Sciatic nerve (tissue), 2 donors: ENCODE measurements around the gene ST6GALNAC1. TPM values are rescaled to one million over a fixed set of nuclear protein-coding genes. Genes with fewer than 3 reads are reported as not detected.

Source experiments
- ATAC-seq: fragments of 200-7000 bp; cut with Tn5 transposase; one replicate; pipeline ENCODE4 v1.9.1; 2020; ENCODE audit warnings: mild to moderate bottlenecking, moderate library complexity
- DNase-seq: peaks from one replicate; pipeline ENCODE4 v3.0.0-alpha.2; 2020; ENCODE audit warnings: low spot score
- intact Hi-C: fragments of 100-400 bp; cut with DNase I; formaldehyde crosslinking; loops from one replicate; pipeline ENCODE4 v1.14.2; 2022
- total RNA-seq: library from RNA; stranded (reverse); fragmentation: NEBNext Ultra II Directional; extraction: Animal tissue kit (Norgen Biotek cat#: 25700); gene quantifications from one replicate; pipeline ENCODE4 v1.2.1, GENCODE V29; 2021
- donor health status: DM: no; HTN: no; CAD: no.
- donor health status: DM: no; HTN: no; CAD: no.

Gene ST6GALNAC1
- total RNA-seq, 1 donor from 2014 or later = 1.8 TPM

DNA sequence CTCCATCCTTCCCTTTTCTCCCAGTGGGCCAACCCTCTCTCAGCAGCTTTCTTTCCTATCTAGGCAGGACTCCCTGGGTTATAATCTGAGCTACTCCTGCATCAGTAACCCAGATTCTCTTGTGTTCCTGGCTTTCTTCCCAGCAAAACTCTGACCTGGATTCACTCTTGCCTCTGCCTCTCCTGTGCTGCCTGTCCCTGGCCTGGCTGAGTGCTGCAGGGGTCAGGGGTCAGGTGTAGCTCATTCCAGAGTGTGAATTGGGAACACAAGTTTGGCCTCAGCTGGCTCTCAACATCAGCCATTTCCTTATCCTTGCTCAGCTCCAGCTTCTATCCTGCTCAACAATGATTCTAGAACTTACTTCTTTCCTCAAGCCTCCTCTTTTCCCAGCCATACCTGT is 55.4 kb downstream of the ST6GALNAC1 start:
- intact Hi-C loops = no loop called here
- DNase-seq (no peak), ATAC-seq (no peak)

DNA sequence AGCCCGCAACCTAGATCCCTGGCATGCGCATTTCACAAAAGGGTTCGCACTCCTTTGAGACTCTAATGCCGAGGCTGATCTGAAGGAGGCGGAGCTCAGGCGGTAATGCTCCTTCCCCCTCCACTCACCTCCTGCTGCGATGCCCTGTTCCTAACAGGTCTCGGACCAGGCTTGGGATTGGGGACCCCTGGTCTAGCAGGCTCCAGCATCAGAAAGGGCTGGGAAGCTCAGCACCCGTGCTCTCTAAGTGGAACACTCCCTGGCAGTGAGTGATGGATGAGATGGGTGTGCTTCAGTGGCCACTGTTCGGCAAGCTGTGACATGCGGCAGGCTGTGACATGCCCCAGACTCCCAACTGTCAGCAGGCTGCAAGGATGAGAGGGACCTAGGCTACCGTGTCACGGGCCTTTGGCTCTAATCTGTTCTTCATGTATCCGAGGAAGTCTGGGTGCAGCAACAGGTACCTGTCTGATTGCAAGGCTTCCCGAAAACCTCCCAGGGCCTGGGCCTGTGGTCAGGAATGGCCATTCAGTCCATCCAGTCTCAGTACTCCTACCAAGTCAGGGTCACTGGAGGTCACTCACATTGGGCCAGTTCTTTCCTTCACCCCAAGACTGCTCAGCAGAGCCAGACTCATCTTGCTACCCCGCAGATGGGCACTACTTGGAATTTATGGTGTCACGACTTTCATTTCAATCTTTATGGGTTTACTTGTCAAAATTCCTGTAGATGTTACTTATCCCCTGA is 56.6 kb downstream of the ST6GALNAC1 start:
- intact Hi-C loops = no loop called here
- no peak for DNase-seq
- ATAC-seq = no peak

DNA sequence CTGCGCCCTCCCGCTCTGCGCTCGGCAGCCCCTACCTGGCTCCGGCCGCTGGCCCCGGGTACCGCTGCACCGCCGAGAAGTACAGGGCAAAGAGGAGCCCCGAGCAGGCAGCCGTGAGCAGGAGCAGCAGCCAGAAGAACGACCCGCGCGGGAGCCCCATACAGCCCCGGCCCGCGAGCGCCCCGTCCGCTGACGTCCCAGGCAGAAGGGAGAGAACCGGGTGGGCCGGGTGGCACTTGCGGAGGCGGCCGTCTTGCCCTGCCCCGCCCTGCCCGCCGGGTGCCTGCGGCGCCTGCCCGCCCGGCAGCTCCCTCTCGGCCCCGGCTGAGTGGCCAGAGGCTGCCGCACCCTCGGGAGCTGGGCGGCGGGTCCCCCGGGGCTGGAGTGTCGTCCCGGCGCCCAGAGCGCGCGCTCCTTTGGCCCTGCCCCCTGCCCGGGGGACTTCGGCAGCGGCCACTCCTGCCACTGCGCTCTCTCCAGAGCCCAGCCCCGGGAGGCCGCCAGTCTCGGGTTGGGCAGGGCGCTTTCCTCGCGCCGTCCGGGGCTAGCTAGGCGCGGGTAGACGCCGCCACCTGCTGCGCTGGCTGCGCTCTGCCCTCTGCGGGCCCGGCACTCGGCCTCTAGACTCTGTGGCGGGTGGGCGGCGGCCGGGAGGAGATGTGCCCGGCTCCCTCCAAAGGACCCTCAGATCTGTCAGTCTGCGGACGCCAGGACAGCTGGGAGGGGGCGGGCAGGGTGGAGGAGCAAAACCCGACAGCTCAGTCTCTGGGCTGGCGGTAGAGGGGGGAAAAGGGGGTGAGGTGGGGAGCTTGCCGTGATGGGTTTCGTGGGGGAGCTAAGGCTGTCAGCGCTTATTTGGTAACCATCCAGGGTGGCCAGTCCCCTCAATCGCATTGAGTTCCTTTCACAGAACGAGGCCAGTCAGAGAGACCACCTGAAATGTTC is 57.6 kb downstream of the ST6GALNAC1 start, which contains the start of gene ST6GALNAC2:
Gene ST6GALNAC2 (minus strand): TSS at position 212 of the 945 bp plus-strand sequence. CDS start 52 bp downstream, at position 160.
- DNase-seq = peak; percentile 81

DNA sequence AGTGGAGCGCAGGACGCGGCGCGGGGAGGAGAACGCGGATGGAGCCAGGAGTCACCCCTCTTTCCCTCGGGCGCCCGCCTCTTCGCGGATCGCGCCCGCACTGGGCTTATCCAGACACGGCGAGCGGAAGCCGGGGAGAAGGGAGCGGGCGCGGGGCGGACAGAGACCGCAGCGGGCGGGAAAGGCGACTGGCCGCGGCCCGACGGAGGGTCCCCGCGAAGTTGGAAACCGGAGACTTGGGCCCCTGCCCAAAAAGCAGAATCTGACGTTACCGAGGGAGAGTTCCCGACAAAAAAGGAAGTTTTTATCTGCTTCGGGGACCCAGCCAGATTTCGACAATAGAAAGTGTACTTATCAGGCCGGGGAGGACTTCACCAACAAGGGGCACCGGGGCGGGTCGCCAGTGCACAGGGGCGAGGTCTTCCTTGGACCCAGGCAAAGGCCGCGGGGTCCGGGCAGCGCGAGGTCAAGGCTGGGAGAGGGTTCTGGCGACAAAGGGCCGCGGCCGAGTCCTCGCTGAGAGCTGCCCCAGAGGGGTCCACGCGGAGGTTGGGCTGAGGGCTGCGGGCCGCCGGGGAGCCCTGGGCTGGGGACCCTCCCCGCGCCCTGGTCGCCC is 58.4 kb downstream of the ST6GALNAC1 start:
- DNase-seq (peak; percentile 72), ATAC-seq (peak; percentile 60)
- intact Hi-C loops = no loop called here

More for the DNA sequence above, 57.6 kb downstream of the ST6GALNAC1 start, which contains the start of gene ST6GALNAC2:
- intact Hi-C loops = no loop called here
- peak; percentile 86 for ATAC-seq

DNA sequence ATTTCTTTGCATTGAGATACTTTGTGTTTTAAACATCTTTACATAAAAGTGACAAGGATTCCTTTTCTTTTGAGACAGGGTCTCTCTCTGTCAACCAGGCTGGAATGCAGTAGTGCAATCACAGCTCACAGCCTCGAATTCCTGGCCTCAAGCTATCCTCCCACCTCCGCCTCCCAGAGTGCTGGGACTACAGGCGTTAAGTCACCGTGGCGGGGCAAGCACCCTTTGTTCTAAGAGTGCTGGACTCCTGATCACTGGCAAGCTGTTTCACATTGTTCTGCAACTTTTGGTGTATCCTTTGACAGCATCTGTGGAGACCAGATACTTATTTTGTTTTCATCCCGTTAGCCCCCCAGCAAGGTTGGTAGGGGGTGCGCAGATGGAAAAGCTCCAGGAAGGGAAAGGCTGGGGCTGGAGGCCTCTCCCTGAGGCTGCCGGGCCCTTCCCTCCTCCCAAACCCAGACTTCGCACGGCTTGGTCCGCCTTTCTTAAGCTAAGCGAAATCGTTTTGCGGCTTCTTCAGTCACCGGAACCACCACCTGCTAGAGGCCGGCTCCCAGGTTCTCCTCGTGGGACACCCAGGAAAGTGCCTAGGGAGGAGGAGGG is 59.0 kb downstream of the ST6GALNAC1 start:
- intact Hi-C loops = no loop called here
- ATAC-seq = peak; percentile 6
- no peak for DNase-seq

DNA sequence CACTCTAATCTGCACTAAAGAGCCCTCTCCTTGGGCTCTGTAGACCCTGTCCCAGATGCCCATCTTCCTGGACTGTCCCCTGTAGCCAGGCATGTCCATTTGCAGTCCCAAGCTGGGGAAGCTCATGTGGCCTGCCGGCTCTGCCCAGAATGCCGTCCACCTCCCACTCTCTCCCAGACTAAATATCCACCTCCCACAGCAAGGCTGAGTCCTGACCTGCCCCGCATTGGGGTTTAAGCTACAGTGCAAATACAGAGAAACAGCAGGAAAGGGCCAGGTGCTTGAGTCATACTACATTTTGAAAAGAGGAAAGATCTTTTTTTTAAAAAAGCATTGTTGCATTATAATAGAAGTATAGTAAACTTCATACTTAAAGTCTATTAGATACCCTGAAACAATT is 60.9 kb downstream of the ST6GALNAC1 start:
- intact Hi-C loops = no loop called here
- DNase-seq (no peak), ATAC-seq (no peak)

DNA sequence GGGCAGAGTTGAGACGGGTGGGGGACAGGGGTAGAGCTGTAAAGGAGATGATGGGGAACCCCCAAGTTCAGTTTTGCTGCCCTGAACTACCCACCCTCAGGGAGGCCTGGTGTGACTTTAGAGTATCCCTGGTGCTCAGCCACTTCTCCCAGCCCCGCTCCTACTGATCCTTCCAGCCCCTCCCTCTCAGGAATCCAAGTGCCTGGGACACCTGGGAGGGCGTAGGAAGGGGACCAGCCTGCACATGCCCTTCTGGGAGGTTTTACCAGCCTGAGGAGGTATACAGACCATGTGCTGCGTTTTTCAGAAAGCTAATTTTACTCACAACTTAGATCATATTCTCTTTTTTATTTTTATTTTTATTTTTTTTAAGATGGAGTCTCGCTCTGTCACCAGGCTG is 62.0 kb downstream of the ST6GALNAC1 start:
- ATAC-seq (no peak), DNase-seq (no peak)
- intact Hi-C loops = no loop called here

DNA sequence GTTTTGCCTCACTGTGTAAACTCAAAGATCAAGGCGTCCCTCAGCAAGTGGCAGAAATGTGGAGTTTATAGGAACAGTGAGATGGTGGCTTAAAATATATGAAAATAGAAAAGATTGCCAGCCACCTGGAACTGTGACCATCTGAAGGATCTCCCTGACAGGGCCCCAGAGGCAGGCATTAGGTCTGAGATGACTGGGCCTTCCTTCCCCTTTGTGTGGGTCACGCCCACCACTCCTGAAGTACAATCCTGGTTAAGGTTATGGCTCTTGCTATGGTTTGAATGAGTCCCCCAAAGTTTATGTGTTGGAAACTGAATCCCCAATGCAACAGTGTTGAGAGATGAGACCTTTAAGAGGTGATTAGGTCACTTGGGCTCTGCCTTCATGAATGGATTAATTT is 64.3 kb downstream of the ST6GALNAC1 start:
- intact Hi-C loops = no loop called here
- no peak for DNase-seq
- no peak for ATAC-seq

DNA sequence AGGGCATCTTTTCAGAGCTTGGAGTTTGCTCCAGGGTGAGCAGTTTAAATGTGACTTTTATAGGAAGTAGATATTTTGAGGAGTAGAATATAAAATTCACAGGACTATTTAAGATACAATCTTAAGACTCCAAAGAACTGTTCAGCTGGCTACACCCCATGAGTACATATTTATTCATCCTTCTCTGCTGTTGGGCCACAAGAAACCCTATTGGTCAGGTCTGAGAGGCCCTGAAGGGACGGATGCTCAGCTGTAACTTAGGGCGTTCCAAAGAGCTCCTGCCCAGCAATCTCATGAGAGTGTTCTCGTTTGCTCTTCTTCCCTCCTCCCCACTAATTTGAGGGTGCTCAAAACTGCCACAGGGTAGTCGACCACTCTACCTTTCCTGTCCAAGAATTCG is 65.2 kb downstream of the ST6GALNAC1 start:
- DNase-seq (no peak), ATAC-seq (no peak)
- intact Hi-C loops = no loop called here

DNA sequence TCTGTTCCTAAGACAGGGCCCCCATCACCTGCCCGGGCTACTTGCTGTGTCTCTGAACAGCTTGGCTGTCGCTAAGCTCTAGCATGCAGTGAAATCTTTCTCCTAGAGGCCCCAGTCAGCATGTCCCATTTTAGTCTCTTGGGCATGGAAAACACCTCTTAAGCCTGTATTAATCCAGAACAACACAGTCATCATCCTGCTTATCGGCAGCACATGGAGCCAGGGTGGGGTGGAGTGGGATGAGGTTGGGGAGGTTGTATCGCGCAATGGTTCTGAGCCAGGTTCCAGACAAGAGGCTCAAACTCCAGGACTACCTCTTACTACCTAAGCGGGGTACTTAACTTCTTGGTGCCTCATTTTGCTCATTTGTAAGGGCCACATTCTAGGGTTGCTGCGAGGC is 65.7 kb downstream of the ST6GALNAC1 start:
- intact Hi-C loops = no loop called here
- ATAC-seq = no peak
- no peak for DNase-seq

DNA sequence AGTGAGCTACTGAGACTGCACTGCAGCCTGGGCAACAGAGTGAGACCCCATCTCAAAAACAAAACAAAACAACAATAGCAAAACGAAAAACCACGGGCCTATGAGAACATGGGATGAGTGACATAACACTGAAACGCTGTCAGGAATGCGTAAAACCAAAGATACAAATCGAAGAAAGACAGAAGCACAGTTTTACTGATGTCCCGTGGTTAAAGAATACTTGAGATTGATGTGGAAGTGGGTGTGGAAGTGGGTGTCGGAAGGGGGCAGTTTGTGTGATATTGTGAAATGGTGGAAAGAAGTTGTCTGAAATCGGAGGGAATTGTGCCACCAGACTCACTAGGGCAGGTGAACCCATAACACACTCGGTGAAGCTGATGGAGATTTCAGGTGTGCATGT is 67.4 kb downstream of the ST6GALNAC1 start:
- intact Hi-C loops = no loop called here
- ATAC-seq (no peak), DNase-seq (no peak)

DNA sequence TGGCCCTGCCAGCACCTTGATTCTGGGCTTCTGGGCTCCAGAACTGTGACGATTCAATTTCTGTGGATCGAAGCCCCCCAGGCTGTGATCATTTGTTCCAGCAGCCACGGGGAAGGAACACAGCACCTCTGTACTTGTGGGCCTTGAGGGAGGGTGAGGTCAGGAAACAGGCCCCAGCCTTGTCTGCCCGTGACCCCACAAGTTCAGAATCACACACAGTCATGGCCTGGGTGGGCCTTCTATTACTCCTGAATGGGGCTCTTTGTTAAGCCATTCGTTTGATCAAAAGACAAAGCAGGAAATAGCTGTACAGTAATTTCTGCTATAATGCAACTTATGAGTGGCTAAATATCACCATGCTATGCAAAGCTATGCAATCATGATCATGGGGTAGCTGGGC is 68.0 kb downstream of the ST6GALNAC1 start:
- intact Hi-C loops = no loop called here
- no peak for DNase-seq
- ATAC-seq = peak; percentile 94

Other genes starting within 250 kb of the ST6GALNAC1 start
- gene UBE2O, start 190.6 kb downstream of the ST6GALNAC1 start, total RNA-seq = 27.1 TPM
- gene AANAT, start 176.2 kb downstream of the ST6GALNAC1 start, total RNA-seq = not detected
- 37.9 TPM for gene RHBDF2, start 142.3 kb downstream of the ST6GALNAC1 start, total RNA-seq
- 57.7 TPM for gene CYGB, start 106.0 kb downstream of the ST6GALNAC1 start, total RNA-seq
- gene PRCD, start 103.7 kb downstream of the ST6GALNAC1 start, total RNA-seq = 9.8 TPM
- 104 TPM for gene ST6GALNAC2, start 57.9 kb downstream of the ST6GALNAC1 start, total RNA-seq
- 185 TPM for gene MXRA7, start 67.2 kb upstream of the ST6GALNAC1 start, total RNA-seq
- 37.2 TPM for gene JMJD6, start 82.8 kb upstream of the ST6GALNAC1 start, total RNA-seq
- 29.1 TPM for gene METTL23, start 83.1 kb upstream of the ST6GALNAC1 start, total RNA-seq
- 154 TPM for gene SRSF2, start 93.6 kb upstream of the ST6GALNAC1 start, total RNA-seq
- gene MFSD11, start 94.4 kb upstream of the ST6GALNAC1 start, total RNA-seq = 30.3 TPM
- gene MGAT5B, start 224.6 kb upstream of the ST6GALNAC1 start, total RNA-seq = 1.4 TPM